NCI-H1436 treated with DMSO at 0.1 percent for 48 hours (cell line): Measurements from ENCODE around the gene CD300H.

Experiments used
- DNase-seq: peaks from one replicate; lab custom pipeline; 2025; lab: John Stamatoyannopoulos, UW

Gene CD300H

GRCh38 chr17:74549343-74549742, 18.0 kb downstream of the CD300H start:
- no peak for DNase-seq

GRCh38 chr17:74547736-74548135, 19.6 kb downstream of the CD300H start:
- no peak for DNase-seq

- no peak for DNase-seq
These were observed 20.0 kb downstream of the CD300H start for GRCh38 chr17:74547264-74547663.

- no peak for DNase-seq
These were observed 20.7 kb downstream of the CD300H start for GRCh38 chr17:74546586-74546985.

- no peak for DNase-seq
These were observed 21.5 kb downstream of the CD300H start, which contains the start of gene CD300C for GRCh38 chr17:74545843-74546230. Gene CD300C (minus strand): TSS chr17:74546115. CDS start chr17:74545782, 333 bp downstream.

GRCh38 chr17:74544991-74545842, 22.1 kb downstream of the CD300H start:
- no peak for DNase-seq

GRCh38 chr17:74543891-74544760, 23.2 kb downstream of the CD300H start:
- no peak for DNase-seq

GRCh38 chr17:74543406-74543805, 23.9 kb downstream of the CD300H start:
- no peak for DNase-seq

GRCh38 chr17:74542727-74543383, 24.5 kb downstream of the CD300H start:
- no peak for DNase-seq

- DNase-seq = no peak
These were observed 25.1 kb downstream of the CD300H start for GRCh38 chr17:74542166-74542565.

- no peak for DNase-seq
These were observed 25.9 kb downstream of the CD300H start for GRCh38 chr17:74541176-74542111.

- DNase-seq = no peak
These were observed 28.0 kb downstream of the CD300H start for GRCh38 chr17:74539281-74539820.

GRCh38 chr17:74536890-74537289, 30.4 kb downstream of the CD300H start:
- no peak for DNase-seq

GRCh38 chr17:74532115-74532514, 35.2 kb downstream of the CD300H start:
- DNase-seq = no peak

- no peak for DNase-seq
These were observed 36.0 kb downstream of the CD300H start, which contains the start of gene CD300LB for GRCh38 chr17:74531231-74531761. Gene CD300LB (minus strand): TSS chr17:74531475. CDS start chr17:74531350, 125 bp downstream.

GRCh38 chr17:74530831-74531150, 36.5 kb downstream of the CD300H start:
- no peak for DNase-seq

- no peak for DNase-seq
These were observed 38.1 kb downstream of the CD300H start for GRCh38 chr17:74529243-74529642.

GRCh38 chr17:74528491-74529199, 38.7 kb downstream of the CD300H start:
- no peak for DNase-seq

GRCh38 chr17:74527756-74528155, 39.6 kb downstream of the CD300H start:
- DNase-seq = no peak

- DNase-seq = no peak
These were observed 40.2 kb downstream of the CD300H start for GRCh38 chr17:74527081-74527480.
